Esophagus squamous epithelium (tissue), 5 donors: Measurements from ENCODE around the gene DLEU7. TPM values are rescaled to one million over a fixed set of nuclear protein-coding genes. Genes with fewer than 3 reads are reported as not detected.
A peak's percentile ranks its signal among the peaks of the same experiment; 100 is the strongest.

Experiments used
- DNase-seq: peaks from one replicate; lab custom pipeline; 2025; lab: John Stamatoyannopoulos, UW
- H3K27ac ChIP-seq, 4 donors: fragments of 200-600 bp; sonication (generic); one replicate each; pipeline ENCODE4 v1.5.1; 2016 to 2019; ENCODE audit warnings: mild to moderate bottlenecking in 1 of 4
- H3K27me3 ChIP-seq, 4 donors: fragments of 200-600 bp; sonication (generic); 1 replicate in 3 of 4; 2 replicates in 1 of 4; pipeline versions ENCODE4 v1.5.1 to v1.6.0; 2017 to 2021; ENCODE audit warnings: antibody characterized with exemption in 1 of 4
- H3K36me3 ChIP-seq, 3 donors: fragments of 200-600 bp; sonication (generic); one replicate each; pipeline ENCODE4 v1.5.1; 2016 to 2019
- H3K4me1 ChIP-seq, 3 donors: fragments of 200-600 bp; sonication (generic); one replicate each; pipeline ENCODE4 v1.5.1; 2017 to 2019
- H3K4me3 ChIP-seq, 4 donors: fragments of 200-600 bp; sonication (generic); 1 replicate in 3 of 4; 2 replicates in 1 of 4; pipeline ENCODE4 v1.5.1; 2016 to 2019; ENCODE audit warnings: mild to moderate bottlenecking in 2 of 4, moderate library complexity in 1 of 4
- H3K9me3 ChIP-seq, 3 donors: fragments of 200-600 bp; sonication (generic); one replicate each; pipeline ENCODE4 v1.5.1; 2016 to 2019
- CTCF ChIP-seq, 6 experiments: fragments of 450-650 bp in 4 of 6; fragments of 200-600 bp in 2 of 6; sonication (generic) in 2 of 6; IDR thresholded peaks; one replicate each; pipeline ENCODE4 v1.5.1; 2016 to 2019; ENCODE audit warnings: antibody characterized with exemption in 6 of 6, mild to moderate bottlenecking in 4 of 6, moderate library complexity in 4 of 6
- POLR2A ChIP-seq, 4 donors: fragments of 450-650 bp; IDR thresholded peaks; one replicate each; pipeline ENCODE4 v1.6.1; 2017; ENCODE audit warnings: antibody characterized with exemption in 4 of 4, mild to moderate bottlenecking in 4 of 4, moderate library complexity in 3 of 4
- WGBS, 2 donors: methylation state at CpG; one replicate each; pipeline ENCODE4 v1.1.5; 2018; 5-methylcytosine and 5-hydroxymethylcytosine counted together
- intact Hi-C: fragments of 100-400 bp; cut with DNase I; formaldehyde crosslinking; loops from one replicate; pipeline ENCODE4 v1.15.0; 2022
- total RNA-seq, 4 donors: library from RNA; depleted of rRNA; stranded (reverse); fragments of >200 nt; gene quantifications; one replicate each; pipeline ENCODE4 v1.1.0, GENCODE V29; 2016
- donor health status: DM: yes; HTN: yes; CAD: no.

Gene DLEU7
- total RNA-seq, 4 donors from 2014 or later = not detected

GRCh38 chr13:50844084-50844875 is 788 bp upstream of the DLEU7 start:
- TF ChIP-seq POLR2A (IDR thresholded peaks at IDR 0.05) (no peak), CTCF (IDR thresholded peaks at IDR 0.05) (no peak)
- H3K36me3 ChIP-seq = no peaks in the 10 kb centered on the region
- intact Hi-C loops = no loop called here
- no peak overlapping the region for H3K27ac ChIP-seq
- peaks cover 7 to 15% (median 8%) of the 10 kb centered on the region in 3 donors for H3K4me1 ChIP-seq
- H3K27me3 ChIP-seq = peaks cover 0 to 50% (median 5%) of the 10 kb centered on the region in 4 donors
- WGBS, 2 donors = 84 to 97% methylated on average over 4 to 6 of the region's 6 CpGs
- no peak overlapping the region for H3K4me3 ChIP-seq
- DNase-seq = no peak
- no peaks in the 10 kb centered on the region for H3K9me3 ChIP-seq

- 20% methylated on average over 1 of the region's 8 CpGs; no CpG with 5 or more reads in 1 of the 2 donors for WGBS, 2 donors
- peak overlapping the region in 2 of 4 donors; percentile 34 to 56 for H3K4me3 ChIP-seq
- TF ChIP-seq POLR2A (IDR thresholded peaks at IDR 0.05) (no peak), CTCF (IDR thresholded peaks at IDR 0.05) (no peak)
- intact Hi-C loops = no loop called here
- no peak for DNase-seq
- H3K4me1 ChIP-seq = peaks cover 7 to 15% (median 8%) of the 10 kb centered on the region in 3 donors
- peaks cover 0 to 54% (median 5%) of the 10 kb centered on the region in 4 donors for H3K27me3 ChIP-seq
- no peak overlapping the region for H3K27ac ChIP-seq
- no peaks in the 10 kb centered on the region for H3K9me3 ChIP-seq
- no peaks in the 10 kb centered on the region for H3K36me3 ChIP-seq
Measured at GRCh38 chr13:50842990-50843256, 569 bp downstream of the DLEU7 start.

GRCh38 chr13:50842251-50842989 is 1.1 kb downstream of the DLEU7 start:
- no peak overlapping the region for H3K27ac ChIP-seq
- no peak for TF ChIP-seq CTCF (IDR thresholded peaks at IDR 0.05)
- TF ChIP-seq POLR2A (IDR thresholded peaks at IDR 0.05) = no peak
- WGBS, 2 donors = 67 to 69% methylated on average over 10 of the region's 10 CpGs
- peaks cover 7 to 15% (median 8%) of the 10 kb centered on the region in 3 donors for H3K4me1 ChIP-seq
- intact Hi-C loops = no loop called here
- H3K36me3 ChIP-seq = no peaks in the 10 kb centered on the region
- no peaks in the 10 kb centered on the region for H3K9me3 ChIP-seq
- peaks cover 0 to 54% (median 5%) of the 10 kb centered on the region in 4 donors for H3K27me3 ChIP-seq
- peak overlapping the region in 1 of 4 donors; percentile 56 for H3K4me3 ChIP-seq
- no peak for DNase-seq

GRCh38 chr13:50841786-50842185 is 1.7 kb downstream of the DLEU7 start:
- Histone ChIP-seq H3K4me1 (peaks cover 7 to 15% (median 8%) of the 10 kb centered on the region in 3 donors), H3K27me3 (peaks cover 0 to 54% (median 5%) of the 10 kb centered on the region in 4 donors), H3K27ac (no peak overlapping the region), H3K9me3 (no peaks in the 10 kb centered on the region), H3K4me3 (no peak overlapping the region), H3K36me3 (no peaks in the 10 kb centered on the region)
- WGBS, 2 donors = 84 to 86% methylated on average over 7 of the region's 7 CpGs
- TF ChIP-seq POLR2A (IDR thresholded peaks at IDR 0.05) = no peak
- TF ChIP-seq CTCF (IDR thresholded peaks at IDR 0.05) = no peak
- intact Hi-C loops = no loop called here
- DNase-seq = no peak

GRCh38 chr13:50840284-50840683 is 3.2 kb downstream of the DLEU7 start:
- H3K9me3 ChIP-seq = no peaks in the 10 kb centered on the region
- H3K4me3 ChIP-seq = no peak overlapping the region
- no peak overlapping the region for H3K27ac ChIP-seq
- H3K36me3 ChIP-seq = no peaks in the 10 kb centered on the region
- 75 to 93% methylated on average over 3 of the region's 3 CpGs for WGBS, 2 donors
- peaks cover 0 to 54% (median 5%) of the 10 kb centered on the region in 4 donors for H3K27me3 ChIP-seq
- TF ChIP-seq CTCF (IDR thresholded peaks at IDR 0.05) (no peak), POLR2A (IDR thresholded peaks at IDR 0.05) (no peak)
- H3K4me1 ChIP-seq = peaks cover 7 to 15% (median 8%) of the 10 kb centered on the region in 3 donors
- no peak for DNase-seq
- intact Hi-C loops = no loop called here
